HK-2 (cell line): Measurements from ENCODE around the gene CCNC.
"Not testable (repeated sequence)": the region's sequence is repeated elsewhere in the genome, so short reads cannot be mapped to it uniquely, and the experiment has no call there.

Source experiments
- DNase-seq: peaks from one replicate; pipeline ENCODE4 v3.0.0-alpha.2; 2018; ENCODE audit not compliant: unreplicated experiment

Gene CCNC

DNA sequence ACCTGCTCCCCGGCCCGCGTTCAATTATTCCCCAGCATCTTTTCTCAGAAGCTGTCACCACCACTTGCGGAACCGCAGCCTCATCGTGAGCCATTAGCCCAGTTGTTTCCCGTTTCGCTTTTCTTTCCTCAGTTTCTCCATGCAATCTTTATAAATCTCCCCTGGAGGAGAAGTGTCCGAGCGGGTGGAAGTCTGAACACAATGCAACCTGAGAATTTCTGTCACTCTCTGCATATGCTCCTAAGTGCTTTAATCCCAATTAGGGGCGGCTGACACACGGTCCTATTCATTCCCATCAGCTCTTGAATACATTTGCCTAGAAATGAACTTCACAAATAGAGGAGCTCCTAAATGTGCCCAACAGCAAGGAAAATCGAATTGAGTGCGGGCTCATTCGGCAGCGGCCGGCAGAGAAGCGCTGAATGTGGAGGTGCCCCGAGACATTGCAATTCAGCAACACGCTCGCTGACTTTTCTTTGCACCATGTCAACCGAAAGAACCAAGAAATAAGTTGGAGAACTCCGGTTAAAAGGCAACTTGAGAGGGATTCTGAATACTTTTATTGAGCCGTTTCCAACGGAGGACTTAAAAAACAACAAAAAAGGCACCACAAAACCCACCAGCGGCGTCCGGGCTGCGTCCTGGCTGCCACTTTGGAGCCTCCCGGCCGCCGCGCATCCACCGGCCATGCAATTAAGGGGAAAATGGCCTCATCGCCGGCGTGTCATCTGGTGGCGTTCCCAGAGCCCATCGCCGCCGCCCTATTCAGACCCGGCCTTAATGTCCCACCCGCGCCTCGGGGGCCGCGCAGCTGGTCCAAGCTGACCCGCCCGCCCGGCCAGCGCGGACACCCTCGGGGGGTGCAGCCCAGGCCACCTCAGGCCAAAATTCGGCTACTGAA, 34.3 kb upstream of the CCNC start:
- no peak for DNase-seq

- DNase-seq = not testable (repeated sequence)
Observed at GRCh38 chr6:99594696-99595095, 26.2 kb upstream of the CCNC start.

GRCh38 chr6:99592900-99593299, 24.4 kb upstream of the CCNC start:
- no peak for DNase-seq

GRCh38 chr6:99591673-99592364, 23.4 kb upstream of the CCNC start:
- DNase-seq = no peak

- no peak for DNase-seq
Observed at GRCh38 chr6:99590728-99591672, 22.5 kb upstream of the CCNC start.

DNA sequence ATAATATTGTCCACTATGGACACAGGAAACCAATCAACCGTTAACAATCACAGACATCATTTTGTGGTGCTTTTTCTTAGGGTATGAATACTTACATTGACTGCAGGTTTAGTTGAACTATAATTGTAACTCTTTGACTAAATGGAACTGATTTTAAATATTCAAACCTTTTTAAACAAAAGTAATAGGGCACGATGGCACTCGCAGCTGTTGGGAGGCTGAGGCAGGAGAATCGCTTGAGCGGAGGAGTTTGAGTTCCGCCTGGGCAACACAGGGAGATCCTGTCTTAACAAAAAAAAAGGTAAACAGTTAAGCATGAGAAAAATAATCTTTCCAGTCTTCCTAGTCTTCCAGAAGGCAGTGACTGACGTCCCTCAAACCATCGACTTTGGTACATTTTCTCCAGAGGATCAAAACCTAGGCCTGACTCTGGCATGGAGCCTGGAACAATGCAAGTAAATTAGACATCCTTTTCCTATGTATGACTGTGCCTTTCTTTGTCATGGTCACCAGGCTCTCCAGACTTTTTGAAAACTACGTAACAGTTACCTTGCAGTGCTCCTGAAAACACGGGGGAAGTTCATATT, 21.5 kb upstream of the CCNC start:
- no peak for DNase-seq

GRCh38 chr6:99589290-99589672, 20.8 kb upstream of the CCNC start:
- DNase-seq = no peak

DNA sequence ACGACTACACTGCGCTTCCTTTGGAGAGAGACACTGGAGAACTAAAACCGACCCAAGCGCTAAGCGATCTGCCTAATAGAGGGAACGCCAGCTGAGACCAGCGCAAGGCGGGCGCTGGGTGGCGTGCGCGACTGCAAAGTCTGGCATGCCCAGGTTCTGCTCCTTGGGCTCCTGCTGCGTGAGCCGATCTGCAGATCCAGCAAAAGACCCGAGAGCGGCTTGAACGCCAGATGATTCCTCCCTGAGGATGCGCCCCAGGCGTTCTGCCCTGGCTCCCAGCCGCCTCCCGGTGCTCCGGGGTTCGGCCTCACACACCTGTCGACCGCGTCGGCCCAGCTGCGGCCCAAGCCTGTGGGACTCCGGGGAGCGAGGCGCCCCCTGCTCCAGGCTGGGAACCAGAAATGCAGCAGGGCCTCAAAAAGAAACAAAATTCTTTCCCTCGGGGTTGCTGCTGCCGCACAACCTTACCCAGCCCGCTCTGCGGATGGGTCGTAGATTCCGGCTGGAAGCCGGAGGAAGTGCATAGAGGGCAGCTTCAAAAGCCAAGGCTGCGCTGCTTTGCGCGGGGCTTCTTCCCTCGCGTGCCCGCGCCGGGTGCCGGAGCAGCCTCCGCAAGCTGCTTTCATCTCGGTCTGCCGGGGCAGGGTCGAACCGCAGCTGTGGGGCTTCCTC, 20.3 kb upstream of the CCNC start:
- DNase-seq = peak; percentile 47

DNA sequence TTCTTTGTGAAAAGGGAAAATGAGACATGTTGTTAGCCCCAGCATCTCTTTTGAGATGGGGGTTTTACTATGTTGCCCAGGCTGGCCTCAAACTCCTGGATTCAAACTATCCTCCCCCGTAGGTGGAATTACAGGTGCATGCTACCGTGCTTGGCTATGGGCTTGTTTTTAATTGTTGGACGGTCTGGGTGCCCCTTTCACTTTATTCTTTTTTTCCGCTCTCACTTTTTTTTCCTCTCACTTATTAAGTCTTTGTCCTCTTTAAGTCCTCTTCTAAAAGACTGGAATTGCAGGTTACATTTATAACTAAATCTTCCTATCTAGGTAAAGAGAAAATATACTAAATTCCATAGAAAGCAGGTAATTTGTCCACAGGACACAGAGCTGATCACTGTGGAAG, 19.3 kb upstream of the CCNC start:
- no peak for DNase-seq

DNA sequence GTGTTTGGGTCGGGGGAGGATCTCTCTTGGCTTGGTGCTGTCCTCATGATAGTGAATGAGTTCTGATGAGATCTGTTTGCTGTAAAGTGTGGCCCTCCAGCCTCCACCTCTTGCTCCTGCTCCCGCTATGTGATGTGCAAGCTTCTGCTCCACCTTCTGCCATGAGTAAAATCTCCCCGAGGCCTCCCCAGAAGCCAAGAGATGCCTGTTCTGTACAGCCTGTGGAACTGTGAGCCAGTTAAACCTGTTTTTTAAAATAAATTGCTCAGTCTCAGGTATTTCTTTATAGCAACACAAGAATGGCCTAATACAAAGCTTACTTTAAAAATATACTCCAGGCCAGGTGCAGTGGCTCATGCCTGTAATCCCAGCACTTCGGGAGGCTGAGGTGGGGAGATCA, 11.3 kb upstream of the CCNC start:
- DNase-seq = no peak

- no peak for DNase-seq
Observed at GRCh38 chr6:99575544-99576227, 7.2 kb upstream of the CCNC start.

DNA sequence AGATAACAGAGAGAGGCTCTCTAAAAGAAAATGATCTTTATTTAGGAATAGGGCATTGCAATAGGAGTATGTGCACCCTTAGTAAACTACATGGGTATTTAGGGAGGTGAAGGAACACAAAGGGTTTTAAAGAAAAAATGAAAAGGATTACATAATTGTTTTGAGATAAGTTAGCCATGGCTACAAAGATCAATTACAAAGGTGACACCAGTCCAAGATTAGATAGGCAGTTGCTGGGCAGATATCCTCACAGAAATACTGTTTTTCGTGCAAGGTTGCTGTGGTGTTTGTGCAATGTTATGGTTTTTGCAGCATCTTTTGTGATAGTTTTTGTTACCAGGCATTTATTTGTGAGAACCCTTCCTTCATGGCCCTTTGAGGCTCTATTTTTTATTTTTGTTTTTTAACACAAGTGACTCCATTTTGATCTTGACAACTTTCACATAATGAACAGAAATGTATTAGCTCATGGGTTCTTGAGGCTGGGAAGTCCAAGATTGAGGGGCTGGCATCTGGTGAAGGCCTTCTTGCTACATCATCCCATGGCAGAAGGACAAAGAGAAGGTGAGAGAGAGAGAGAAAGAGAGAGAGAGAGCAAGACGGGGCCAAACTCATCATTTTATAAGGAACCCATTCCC, 5.6 kb upstream of the CCNC start:
- DNase-seq = no peak

GRCh38 chr6:99563056-99563723, 5.3 kb downstream of the CCNC start:
- no peak for DNase-seq

- no peak for DNase-seq
Observed at GRCh38 chr6:99560668-99561067, 7.8 kb downstream of the CCNC start.

DNA sequence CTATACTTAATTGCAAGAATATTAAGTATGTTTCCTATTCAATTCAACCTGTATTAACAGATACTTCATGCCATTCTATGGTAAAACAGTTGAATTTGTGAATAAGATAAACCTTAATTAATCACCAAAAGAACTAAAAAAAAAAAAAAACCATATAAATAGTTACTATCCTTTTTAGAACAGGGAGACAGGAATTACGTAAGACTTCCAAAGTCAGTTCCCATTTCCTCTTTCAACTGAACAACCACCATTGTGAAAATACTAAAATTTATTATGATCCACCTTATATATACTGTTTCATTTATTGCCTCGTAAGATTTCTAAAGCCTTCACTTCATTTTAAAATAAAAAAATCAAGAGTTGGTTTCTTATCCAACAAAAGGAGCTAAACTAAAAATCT, 9.4 kb downstream of the CCNC start:
- no peak for DNase-seq

- no peak for DNase-seq
Observed at GRCh38 chr6:99553888-99554287, 14.6 kb downstream of the CCNC start.

- DNase-seq = no peak
Observed at GRCh38 chr6:99550046-99550748, 18.3 kb downstream of the CCNC start.

DNA sequence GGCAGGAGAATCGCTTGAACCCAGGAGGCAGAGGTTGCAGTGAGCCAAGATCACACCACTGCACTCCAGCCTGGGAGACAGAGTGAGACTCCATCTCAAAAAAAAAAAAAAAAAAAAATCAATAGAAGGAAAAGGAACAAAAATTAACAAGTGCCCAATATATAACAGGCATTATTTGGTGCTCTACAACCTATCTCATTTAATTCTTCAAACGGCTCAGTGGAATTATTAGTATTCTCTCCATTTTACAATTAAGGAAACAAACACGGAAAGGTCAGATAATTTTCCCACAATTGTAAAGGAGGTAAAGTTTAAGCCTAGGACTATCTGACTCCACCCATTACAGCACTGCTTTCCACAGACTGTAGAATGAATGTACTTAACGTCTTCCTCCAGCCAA, 19.8 kb downstream of the CCNC start:
- DNase-seq = no peak

GRCh38 chr6:99547526-99547925, 20.9 kb downstream of the CCNC start:
- no peak for DNase-seq
